T-helper 9 cell (primary cell): ENCODE results near the gene LAMTOR5.
A peak's percentile ranks its signal among the peaks of the same experiment; 100 is the strongest.
"Not testable (repeated sequence)": the region's sequence is repeated elsewhere in the genome, so short reads cannot be mapped to it uniquely, and the experiment has no call there.

Source experiments
- DNase-seq: peaks from one replicate; pipeline ENCODE4 v3.0.0-alpha.2; 2020

LAMTOR5 gene

DNA sequence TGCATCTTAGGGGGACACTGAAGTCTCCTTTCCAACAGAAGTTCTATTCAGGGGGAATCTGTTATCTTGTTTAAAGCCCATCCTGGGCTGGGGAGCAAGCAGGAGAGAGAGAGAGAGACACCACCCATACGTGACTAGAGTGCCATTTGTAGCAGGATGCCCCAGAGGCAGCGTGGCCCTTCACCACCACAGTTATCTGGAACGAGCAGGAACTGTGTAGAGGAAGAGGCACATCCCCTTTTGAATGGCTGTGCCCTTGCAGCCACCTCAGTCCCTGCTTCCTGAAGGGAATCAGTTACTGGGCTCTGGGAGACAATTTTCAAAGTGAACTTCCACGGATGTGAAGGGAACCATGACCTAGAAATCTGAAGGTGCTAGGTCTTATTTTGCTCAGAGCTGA is 19.4 kb upstream of the LAMTOR5 start:
- DNase-seq, result no peak

- DNase-seq, result no peak
These were observed 18.2 kb upstream of the LAMTOR5 start for GRCh38 chr1:110425612-110426152.

- no peak for DNase-seq
These were observed 17.5 kb upstream of the LAMTOR5 start for GRCh38 chr1:110424699-110425611.

DNA sequence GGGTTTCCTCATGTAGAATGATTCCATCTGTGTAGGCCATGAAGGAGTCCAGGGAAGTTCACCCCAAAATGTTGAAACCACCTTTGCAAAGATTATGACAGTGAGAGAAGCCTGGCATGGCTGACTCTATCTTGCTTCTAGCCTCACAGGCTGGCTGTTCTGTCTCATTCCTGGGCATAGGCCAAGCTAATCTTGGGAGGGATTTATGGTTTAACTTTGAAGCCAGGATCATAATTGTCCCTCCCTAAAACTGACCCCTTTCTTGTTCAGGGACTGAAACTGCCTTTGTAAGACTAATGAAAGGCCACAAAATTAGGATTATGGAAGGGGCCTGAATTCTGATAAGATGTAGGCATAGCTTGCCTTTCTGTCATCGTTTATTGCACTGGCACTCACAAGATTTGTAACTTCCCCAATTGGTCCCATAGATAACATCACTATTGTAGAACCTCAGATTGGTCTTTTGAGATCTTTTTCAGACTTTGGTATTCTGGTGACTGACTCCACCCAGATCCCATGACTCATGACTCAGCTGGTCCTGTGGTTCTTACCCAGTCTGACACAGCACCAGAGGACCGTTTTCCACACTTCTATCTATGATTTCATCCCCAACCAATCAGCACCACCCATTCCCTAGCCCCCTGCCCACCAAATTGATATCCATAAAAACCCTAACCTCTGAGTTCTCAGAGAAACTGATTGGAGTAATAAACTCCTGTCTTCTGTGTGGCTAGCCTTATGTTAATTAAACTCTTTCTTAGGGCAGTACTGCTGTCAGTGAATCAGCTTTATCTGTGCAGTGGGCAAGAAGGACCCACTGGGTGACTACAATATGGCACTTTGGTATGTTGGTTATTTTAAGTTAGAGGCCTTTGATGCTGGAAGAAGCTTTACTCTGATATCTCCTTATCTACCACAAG is 13.6 kb upstream of the LAMTOR5 start:
- DNase-seq, result no peak

DNA sequence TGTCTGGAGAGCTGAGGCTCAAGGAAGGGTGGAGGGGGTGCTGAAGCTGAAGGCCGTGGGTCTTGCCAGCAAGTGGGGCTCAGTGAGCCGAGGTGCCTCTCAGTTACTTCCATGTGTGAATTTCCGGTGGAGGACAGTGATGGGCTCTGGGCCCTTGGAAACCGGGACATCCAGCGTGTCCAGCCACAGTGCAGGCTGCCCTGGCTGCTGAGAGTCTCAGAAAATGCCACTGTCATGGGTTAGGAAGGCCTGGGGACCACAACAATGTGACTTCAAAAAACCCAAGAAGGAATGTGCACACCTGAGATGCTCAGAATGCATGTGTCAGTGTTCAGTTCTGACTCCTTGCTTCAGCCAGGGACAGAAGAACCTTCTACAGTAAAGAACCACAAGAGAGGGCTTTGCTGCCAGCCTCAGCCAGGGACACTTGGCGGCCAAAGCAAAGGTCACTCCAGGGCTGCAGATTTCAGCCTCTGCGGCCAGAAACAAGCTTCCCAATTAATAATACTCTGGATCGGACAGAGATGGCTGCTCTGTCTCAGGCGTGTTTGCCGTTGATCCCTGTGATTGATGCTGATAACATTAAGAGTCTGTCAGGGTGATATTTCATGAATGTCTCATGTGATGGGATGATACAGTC is 12.6 kb upstream of the LAMTOR5 start:
- DNase-seq, result no peak

- DNase-seq, result no peak
These were observed 11.2 kb upstream of the LAMTOR5 start for GRCh38 chr1:110418729-110419128.

DNA sequence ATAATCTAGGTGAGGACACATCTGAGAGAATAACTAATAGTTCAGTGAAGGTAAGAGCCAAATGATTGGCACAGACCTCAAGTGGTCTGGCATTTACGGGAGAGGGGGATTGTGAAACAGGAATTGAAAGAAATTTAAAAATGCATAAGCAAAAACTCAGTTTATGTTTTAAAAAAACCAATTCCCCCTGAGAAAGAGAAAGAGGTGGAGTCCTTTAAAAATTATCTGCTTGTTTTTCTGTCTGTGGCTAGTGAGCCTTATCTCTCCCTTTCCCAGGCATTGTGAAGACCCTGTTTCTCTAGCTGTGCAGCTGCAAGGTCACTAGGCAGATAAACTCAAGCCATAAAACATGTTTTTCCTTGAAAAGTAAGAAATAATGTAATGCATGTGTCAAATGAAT is 5.6 kb upstream of the LAMTOR5 start:
- DNase-seq, result not testable (repeated sequence)

- DNase-seq, result peak; percentile 44
These were observed 5.1 kb upstream of the LAMTOR5 start for GRCh38 chr1:110412576-110412975.

- DNase-seq, result no peak
These were observed 3.8 kb upstream of the LAMTOR5 start for GRCh38 chr1:110411173-110411735.

GRCh38 chr1:110409316-110409715 is 1.8 kb upstream of the LAMTOR5 start:
- DNase-seq, result no peak

GRCh38 chr1:110408488-110408887 is 994 bp upstream of the LAMTOR5 start:
- DNase-seq, result no peak

DNA sequence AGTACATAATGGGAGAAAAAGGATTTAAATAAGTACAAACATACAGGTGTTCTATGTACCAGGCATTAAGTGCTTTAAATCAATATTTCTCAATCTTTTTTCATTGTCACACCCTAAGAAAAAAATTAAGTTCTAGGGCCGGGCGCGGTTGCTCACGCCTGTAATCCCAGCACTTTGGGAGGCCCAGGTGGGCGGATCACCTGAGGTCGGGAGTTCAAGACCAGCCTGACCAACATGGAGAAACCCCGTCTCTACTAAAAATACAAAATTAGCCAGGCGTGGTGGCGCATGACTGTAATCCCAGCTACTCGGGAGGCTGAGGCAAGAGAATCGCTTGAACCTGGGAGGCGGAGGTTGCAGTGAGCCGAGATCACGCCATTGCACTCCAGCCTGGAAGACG is 1.1 kb downstream of the LAMTOR5 start:
- DNase-seq, result not testable (repeated sequence)

- no peak for DNase-seq
These were observed 3.1 kb downstream of the LAMTOR5 start for GRCh38 chr1:110404401-110404800.

DNA sequence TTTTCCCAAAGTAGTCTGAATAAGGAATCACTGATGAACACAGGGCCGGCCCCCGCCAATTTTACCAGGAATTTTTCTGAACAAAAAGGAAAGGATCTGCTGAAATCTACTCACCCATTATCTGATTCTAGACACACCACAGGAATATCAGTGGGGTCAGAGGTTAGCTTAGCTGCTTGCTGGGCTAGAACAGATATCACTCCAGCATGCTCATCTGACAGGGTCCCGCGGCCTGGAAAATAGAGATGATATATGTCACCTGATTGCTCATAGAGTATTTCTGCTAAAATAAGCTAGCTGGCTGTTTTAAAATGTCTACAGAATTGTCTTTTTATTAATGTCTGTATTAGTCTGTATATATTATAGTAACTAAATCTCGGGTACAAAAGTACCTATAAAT is 3.7 kb downstream of the LAMTOR5 start:
- no peak for DNase-seq

GRCh38 chr1:110396259-110396958 is 11.1 kb downstream of the LAMTOR5 start:
- not testable (repeated sequence) for DNase-seq

- DNase-seq, result no peak
These were observed 13.0 kb downstream of the LAMTOR5 start for GRCh38 chr1:110394493-110394820.

- DNase-seq, result no peak
These were observed 13.6 kb downstream of the LAMTOR5 start for GRCh38 chr1:110393691-110394492.

- DNase-seq, result no peak
These were observed 14.2 kb downstream of the LAMTOR5 start for GRCh38 chr1:110393286-110393685.

- no peak for DNase-seq
These were observed 16.7 kb downstream of the LAMTOR5 start, which contains the start of gene SLC16A4 for GRCh38 chr1:110390692-110391245. Gene SLC16A4 (minus strand): TSS chr1:110391026. CDS start chr1:110389323, 1,703 bp downstream.

- no peak for DNase-seq
These were observed 17.4 kb downstream of the LAMTOR5 start for GRCh38 chr1:110390096-110390495.
